PFSK-1 (cell line): Measurements from ENCODE around the gene GPR17.

Experiments
- SIN3A ChIP-seq: IDR thresholded peaks from 2 replicates; pipeline ENCODE4 v1.6.1; 2012; ENCODE audit warnings: mild to moderate bottlenecking, low read length, moderate library complexity, borderline replicate concordance; ENCODE audit not compliant: insufficient read depth
- TAF1 ChIP-seq: IDR thresholded peaks from 2 replicates; pipeline ENCODE4 v1.6.1; 2012; ENCODE audit warnings: low read length, control low read depth, borderline replicate concordance; ENCODE audit not compliant: insufficient read depth

DNA sequence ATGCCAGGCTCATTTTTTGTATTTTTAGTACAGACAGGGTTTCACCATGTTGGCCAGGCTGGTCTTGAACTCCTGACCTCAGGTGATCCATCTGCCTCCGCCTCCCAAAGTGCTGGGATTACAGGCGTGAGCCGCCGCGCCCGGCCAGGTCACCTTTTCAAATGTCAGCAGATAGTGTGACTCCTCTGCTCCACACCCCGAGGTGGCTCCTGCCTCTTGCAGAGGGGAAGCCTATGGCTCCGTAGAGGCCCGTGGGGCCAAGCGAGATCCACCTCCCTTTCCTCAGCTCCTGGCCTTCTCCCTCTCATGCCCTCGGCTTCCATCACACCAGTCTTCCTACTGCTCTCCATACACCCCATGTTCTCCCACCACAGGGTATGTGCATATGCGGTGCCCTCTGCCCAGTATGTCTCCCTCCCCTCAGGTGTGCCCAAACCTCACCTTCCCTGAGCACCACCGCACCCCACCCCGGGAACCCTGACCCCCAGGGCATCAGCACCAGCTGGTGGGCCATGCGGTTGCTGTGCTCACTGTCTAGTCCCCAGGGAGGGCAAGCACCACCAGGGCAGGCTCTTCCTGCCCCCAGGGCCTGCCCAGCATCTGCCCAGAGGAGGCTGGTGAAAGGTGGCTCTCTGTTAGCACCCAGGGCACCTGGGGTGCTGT, 10.7 kb downstream of the GPR17 start:
- TF ChIP-seq SIN3A (no peak), TAF1 (no peak)
